GM23248 (cell line): Measurements from ENCODE around the gene REL.

Source experiments
- EZH2 ChIP-seq: fragments of 200-600 bp; sonication (generic); IDR thresholded peaks from 2 replicates; pipeline ENCODE4 v1.6.1; 2018; ENCODE audit warnings: antibody characterized with exemption, mild to moderate bottlenecking; ENCODE audit not compliant: insufficient read depth, poor library complexity, severe bottlenecking
- EZH2phosphoT487 ChIP-seq: fragments of 200-600 bp; sonication (generic); IDR thresholded peaks from 2 replicates; pipeline ENCODE4 v1.6.1; 2018; ENCODE audit warnings: antibody characterized with exemption, moderate library complexity, mild to moderate bottlenecking, low read depth; ENCODE audit not compliant: insufficient read depth

DNA sequence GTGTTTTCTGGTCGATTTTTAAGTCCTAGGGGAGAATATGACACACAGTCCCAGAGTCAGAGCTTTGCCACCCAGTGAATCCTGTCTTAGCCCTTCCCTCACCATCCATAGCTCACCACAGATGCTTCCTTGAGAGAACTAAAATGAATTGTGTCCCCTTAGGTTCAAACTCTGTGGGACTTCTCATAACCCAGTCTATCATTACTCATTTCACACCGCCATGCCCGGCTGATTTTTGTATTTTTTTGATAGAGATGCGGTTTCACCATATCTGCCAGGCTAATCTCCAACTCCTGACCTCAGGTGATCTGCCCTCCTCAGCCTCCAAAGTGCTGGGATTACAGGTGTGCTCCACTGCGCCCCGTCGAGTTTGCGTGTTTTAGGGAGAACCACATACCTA is 66.8 kb downstream of the REL start:
- TF ChIP-seq EZH2phosphoT487 (no peak), EZH2 (no peak)
